HEK293 (cell line): ENCODE data around the gene PRKAB1.

ENCODE experiments used
- CTCF ChIA-PET: fragments of 350-600 bp; formaldehyde crosslinking; extraction: SDS; loops from one replicate; lab custom pipeline; 2021; ENCODE audit warnings: antibody characterized with exemption; lab: Yijun Ruan, JAX
- POLR2A ChIA-PET: fragments of 300-600 bp; formaldehyde crosslinking; extraction: SDS; loops from one replicate; lab custom pipeline; 2020; ENCODE audit warnings: antibody characterized with exemption, inconsistent platforms; lab: Yijun Ruan, JAX
- H3K27ac ChIP-seq: fragments of 200-500 bp; sonication (Bioruptor generic); 2 replicates; pipeline ENCODE4 v1.5.1; 2014; ENCODE audit warnings: low read depth, low read length, control low read depth, inconsistent platforms; ENCODE audit errors: extremely low read depth
- H3K36me3 ChIP-seq, 2 experiments: fragments of 200-500 bp in 1 of 2; sonication (Bioruptor generic) in 1 of 2; 1 replicate in 1 of 2; 2 replicates in 1 of 2; pipeline ENCODE4 v1.5.1; 2014 to 2017; ENCODE audit warnings: inconsistent platforms in 2 of 2, low read length in 2 of 2; ENCODE audit not compliant: control insufficient read depth in 2 of 2, insufficient read depth in 1 of 2
- H3K4me1 ChIP-seq: fragments of 200-500 bp; sonication (Bioruptor generic); 2 replicates; pipeline ENCODE4 v1.5.1; 2014; ENCODE audit warnings: mild to moderate bottlenecking, low read length, inconsistent platforms; ENCODE audit not compliant: control insufficient read depth, insufficient read depth
- H3K4me3 ChIP-seq: 2 replicates; pipeline ENCODE4 v1.5.1; 2011; ENCODE audit warnings: low read depth, mild to moderate bottlenecking, control low read depth, low read length, moderate library complexity
- H3K9me3 ChIP-seq: fragments of 200-500 bp; sonication (Bioruptor generic); 2 replicates; pipeline ENCODE4 v1.5.1; 2014; ENCODE audit warnings: low read depth, low read length, inconsistent platforms; ENCODE audit not compliant: control insufficient read depth, insufficient read depth
- GFI1B ChIP-seq: fragments of 450-650 bp; formaldehyde crosslinking; IDR thresholded peaks from 2 replicates; pipeline ENCODE4 v1.5.1; 2016; ENCODE audit warnings: missing biosample characterization, missing genetic modification characterization
- HOXC10 ChIP-seq: sonication (generic); formaldehyde crosslinking; IDR thresholded peaks from 2 replicates; pipeline ENCODE4 v1.8.1; 2023; ENCODE audit warnings: mild to moderate bottlenecking, missing genetic modification reagents
- KLF16 ChIP-seq: fragments of 450-650 bp; formaldehyde crosslinking; IDR thresholded peaks from 2 replicates; pipeline ENCODE4 v1.5.1; 2017; ENCODE audit warnings: missing biosample characterization, missing genetic modification characterization
- RBAK ChIP-seq: fragments of 450-650 bp; formaldehyde crosslinking; IDR thresholded peaks from 2 replicates; pipeline ENCODE4 v1.5.1; 2016; ENCODE audit warnings: missing biosample characterization, missing genetic modification characterization
- SP2 ChIP-seq: fragments of 450-650 bp; formaldehyde crosslinking; IDR thresholded peaks from 2 replicates; pipeline ENCODE4 v1.5.1; 2016; ENCODE audit warnings: missing biosample characterization, missing genetic modification characterization
- ZBTB6 ChIP-seq: fragments of 450-650 bp; formaldehyde crosslinking; IDR thresholded peaks from 2 replicates; pipeline ENCODE4 v1.5.1; 2017; ENCODE audit warnings: missing biosample characterization, missing genetic modification characterization
- ZNF121 ChIP-seq: fragments of 450-650 bp; formaldehyde crosslinking; IDR thresholded peaks from 2 replicates; pipeline ENCODE4 v1.5.1; 2016; ENCODE audit warnings: missing biosample characterization, missing genetic modification characterization
- ZNF132 ChIP-seq: fragments of 450-650 bp; formaldehyde crosslinking; IDR thresholded peaks from 2 replicates; pipeline ENCODE4 v1.5.1; 2017; ENCODE audit warnings: missing biosample characterization, missing genetic modification characterization, borderline replicate concordance
- ZNF174 ChIP-seq: fragments of 450-650 bp; formaldehyde crosslinking; IDR thresholded peaks from 2 replicates; pipeline ENCODE4 v1.5.0; 2017; ENCODE audit warnings: missing biosample characterization, mild to moderate bottlenecking, missing genetic modification characterization
- ZNF248 ChIP-seq: fragments of 450-650 bp; formaldehyde crosslinking; IDR thresholded peaks from 2 replicates; pipeline ENCODE4 v1.5.1; 2017; ENCODE audit warnings: missing biosample characterization, missing genetic modification characterization
- ZNF335 ChIP-seq: fragments of 450-650 bp; formaldehyde crosslinking; conservative IDR thresholded peaks from 2 replicates; pipeline ENCODE4 v1.5.1; 2016; ENCODE audit warnings: missing biosample characterization, missing genetic modification characterization
- ZNF416 ChIP-seq: fragments of 450-650 bp; formaldehyde crosslinking; IDR thresholded peaks from 2 replicates; pipeline ENCODE4 v1.5.1; 2016; ENCODE audit warnings: missing biosample characterization, missing genetic modification characterization
- ZNF449 ChIP-seq: fragments of 450-650 bp; formaldehyde crosslinking; IDR thresholded peaks from 2 replicates; pipeline ENCODE4 v1.5.1; 2017; ENCODE audit warnings: missing biosample characterization, mild to moderate bottlenecking, missing genetic modification characterization, moderate library complexity
- ZNF488 ChIP-seq: fragments of 450-650 bp; formaldehyde crosslinking; IDR thresholded peaks from 2 replicates; pipeline ENCODE4 v1.5.1; 2016; ENCODE audit warnings: missing biosample characterization, missing genetic modification characterization
- ZNF544 ChIP-seq: fragments of 450-650 bp; formaldehyde crosslinking; IDR thresholded peaks from 2 replicates; pipeline ENCODE4 v1.5.0; 2017; ENCODE audit warnings: missing biosample characterization, missing genetic modification characterization
- ZNF610 ChIP-seq: fragments of 450-650 bp; formaldehyde crosslinking; IDR thresholded peaks from 2 replicates; pipeline ENCODE4 v1.5.1; 2016; ENCODE audit warnings: missing biosample characterization, missing genetic modification characterization, borderline replicate concordance
- ZNF670 ChIP-seq: fragments of 450-650 bp; formaldehyde crosslinking; IDR thresholded peaks from 2 replicates; pipeline ENCODE4 v1.5.1; 2016; ENCODE audit warnings: missing biosample characterization, missing genetic modification characterization, low read depth
- ZNF777 ChIP-seq: fragments of 450-650 bp; formaldehyde crosslinking; IDR thresholded peaks from 2 replicates; pipeline ENCODE4 v1.5.1; 2017; ENCODE audit warnings: missing biosample characterization, missing genetic modification characterization, borderline replicate concordance
- ZNF785 ChIP-seq: fragments of 450-650 bp; formaldehyde crosslinking; IDR thresholded peaks from 2 replicates; pipeline ENCODE4 v1.5.1; 2016; ENCODE audit warnings: missing biosample characterization, missing genetic modification characterization
- ZSCAN18 ChIP-seq: fragments of 450-650 bp; formaldehyde crosslinking; IDR thresholded peaks from 2 replicates; pipeline ENCODE4 v1.5.1; 2016; ENCODE audit warnings: missing biosample characterization, missing genetic modification characterization

Gene PRKAB1

GRCh38 chr12:119704065-119704747, 36.3 kb downstream of the PRKAB1 start:
- H3K4me1 ChIP-seq = no peaks in the 10 kb centered on the region
- POLR2A ChIA-PET = no interaction called here

GRCh38 chr12:119705182-119705581, 37.2 kb downstream of the PRKAB1 start:
- CTCF ChIA-PET = interaction anchor here (1.1 kb wide), 1 partner anchor 76 kb away, joined by 3 read pairs; no protein-coding TSS in a partner anchor
- H3K9me3 ChIP-seq = no peaks in the 10 kb centered on the region
- POLR2A ChIA-PET = no interaction called here
- H3K4me1 ChIP-seq = no peaks in the 10 kb centered on the region
- no peak for TF ChIP-seq ZSCAN18 (tag by site-specific recombination)
- no peak for TF ChIP-seq ZNF785
- TF ChIP-seq KLF16 (tag by site-specific recombination) = no peak
- TF ChIP-seq ZNF488 (tag by site-specific recombination) = no peak
- TF ChIP-seq ZNF610 (tag by site-specific recombination) = no peak
- TF ChIP-seq ZNF670 (tag by site-specific recombination) = no peak
- TF ChIP-seq ZBTB6 (tag by site-specific recombination) = no peak
- TF ChIP-seq RBAK (tag by site-specific recombination) = no peak
- no peak for TF ChIP-seq GFI1B
- TF ChIP-seq SP2 (tag by site-specific recombination) = no peak
- TF ChIP-seq, all 188 proteins: peak for 0
- H3K27ac ChIP-seq = no peak overlapping the region
- peaks cover 33 to 68% of the 10 kb centered on the region in 2 experiments for H3K36me3 ChIP-seq
- H3K4me3 ChIP-seq = no peak overlapping the region

More at GRCh38 chr12:119704065-119704747, 36.3 kb downstream of the PRKAB1 start:
- H3K9me3 ChIP-seq = no peaks in the 10 kb centered on the region
- H3K4me3 ChIP-seq = no peak overlapping the region
- H3K36me3 ChIP-seq = peaks cover 25 to 68% of the 10 kb centered on the region in 2 experiments
- no peak overlapping the region for H3K27ac ChIP-seq
- CTCF ChIA-PET = interaction anchor here (1.1 kb wide), 1 partner anchor 77 kb away, joined by 3 read pairs; no protein-coding TSS in a partner anchor
- TF ChIP-seq ZNF449 (no peak), HOXC10 (CRISPR knock-in tag) (no peak), ZNF544 (tag by site-specific recombination) (no peak), ZNF777 (tag by site-specific recombination) (no peak), ZNF121 (tag by site-specific recombination) (no peak), ZNF174 (no peak), ZNF132 (tag by site-specific recombination) (no peak), ZNF416 (tag by site-specific recombination) (no peak), ZNF335 (tag by site-specific recombination) (no peak), ZNF248 (tag by site-specific recombination) (no peak)
